GM12878 (cell line): ENCODE results near the gene FAM120B. TPM values are rescaled to one million over a fixed set of nuclear protein-coding genes. Genes with fewer than 3 reads are reported as not detected.

Experiments used
- ATAC-seq: fragments of 200-7000 bp; cut with Tn5 transposase; 3 replicates; pipeline ENCODE4 v1.9.1; 2020; ENCODE audit warnings: mild to moderate bottlenecking, moderate library complexity
- BruUV-seq: library from RNA; stranded (reverse); fragments of 400-500 nt; replicated peaks from 2 replicates; lab custom pipeline; 2021; lab: Mats Ljungman, UMichigan
- CTCF ChIA-PET: fragments of 300-600 bp; sonication (Branson Sonifier 250); formaldehyde crosslinking; extraction: SDS; loops from one replicate; lab custom pipeline; 2021; ENCODE audit warnings: inconsistent platforms; lab: Yijun Ruan, JAX
- POLR2A ChIA-PET: fragments of 350-600 bp; formaldehyde crosslinking; extraction: SDS; loops from one replicate; lab custom pipeline; 2021; ENCODE audit warnings: inconsistent platforms; lab: Charles Lee
- RAD21 ChIA-PET: fragments of 300-600 bp; sonication (Branson Sonifier 250); formaldehyde crosslinking; loops from one replicate; lab custom pipeline; 2023; ENCODE audit warnings: antibody characterized with exemption; ENCODE audit not compliant: unreplicated experiment; lab: Charles Lee
- SMC1A ChIA-PET: fragments of 300-600 bp; sonication (Branson Sonifier 250); formaldehyde crosslinking; loops from one replicate; lab custom pipeline; 2023; ENCODE audit not compliant: unreplicated experiment, uncharacterized antibody; lab: Charles Lee
- DNase-seq: peaks from one replicate; pipeline ENCODE4 v3.0.0-alpha.2; 2011; ENCODE audit warnings: low read depth, low spot score
- FAIRE-seq: peaks from 3 replicates; lab custom pipeline; 2011; peaks lifted over from hg19 to GRCh38; lab: Jason Lieb, UNC
- H2AFZ ChIP-seq: 2 replicates; pipeline ENCODE4 v1.6.0; 2011; ENCODE audit warnings: low read depth, low read length, control low read depth; ENCODE audit not compliant: control insufficient read depth
- H3K27ac ChIP-seq: 2 replicates; pipeline ENCODE4 v1.5.1; 2011; ENCODE audit warnings: control low read depth; ENCODE audit not compliant: control insufficient read depth, insufficient read depth
- H3K27me3 ChIP-seq, 2 experiments: replicated peaks in 1 of 2; 2 replicates each; pipeline versions ENCODE4 v1.6.0 to v1.6.1; 2011; ENCODE audit warnings: low read length in 1 of 2; ENCODE audit not compliant: control insufficient read depth in 2 of 2, insufficient read depth in 2 of 2
- H3K36me3 ChIP-seq, 2 experiments: 2 replicates each; pipeline ENCODE4 v1.5.1; 2011; ENCODE audit warnings: low read length in 1 of 2; ENCODE audit not compliant: control insufficient read depth in 2 of 2, insufficient read depth in 2 of 2
- H3K4me1 ChIP-seq: 2 replicates; pipeline ENCODE4 v1.6.1; 2011; ENCODE audit warnings: mild to moderate bottlenecking, low read length, moderate library complexity, mixed read lengths; ENCODE audit not compliant: control insufficient read depth, insufficient read depth
- H3K4me2 ChIP-seq: 2 replicates; pipeline ENCODE4 v1.6.0; 2011; ENCODE audit warnings: control low read depth; ENCODE audit not compliant: control insufficient read depth, insufficient read depth
- H3K4me3 ChIP-seq: fragments of 200-600 bp; sonication (generic); 2 replicates; pipeline ENCODE4 v1.5.1; 2016
- H3K79me2 ChIP-seq: 2 replicates; pipeline ENCODE4 v1.6.0; 2011; ENCODE audit warnings: low read length; ENCODE audit not compliant: control insufficient read depth, insufficient read depth
- H3K9ac ChIP-seq: 2 replicates; pipeline ENCODE4 v1.8.0; 2011; ENCODE audit warnings: low read length, control low read depth, mixed read lengths; ENCODE audit not compliant: control insufficient read depth, insufficient read depth
- H3K9me3 ChIP-seq: replicated peaks from 3 replicates; pipeline ENCODE4 v1.5.1; 2011; ENCODE audit warnings: mild to moderate bottlenecking, low read length; ENCODE audit not compliant: control insufficient read depth, insufficient read depth
- H4K20me1 ChIP-seq: 2 replicates; pipeline ENCODE4 v1.6.0; 2011; ENCODE audit not compliant: control insufficient read depth, insufficient read depth
- ATF3 ChIP-seq: IDR thresholded peaks from 2 replicates; pipeline ENCODE4 v1.6.1; 2011; ENCODE audit warnings: low read depth, mild to moderate bottlenecking, low read length, moderate library complexity, borderline replicate concordance; ENCODE audit errors: extremely low read depth
- BRCA1 ChIP-seq: IDR thresholded peaks from 2 replicates; pipeline ENCODE4 v1.6.1; 2011; ENCODE audit warnings: low read depth, low read length, improper control_type of control experiment
- CREM ChIP-seq: IDR thresholded peaks from 2 replicates; pipeline ENCODE4 v1.6.1; 2014; ENCODE audit warnings: antibody characterized with exemption, low read depth
- EED ChIP-seq: sonication (generic); IDR thresholded peaks from 2 replicates; pipeline ENCODE4 v1.6.1; 2016; ENCODE audit warnings: antibody characterized with exemption, low read depth
- HCFC1 ChIP-seq: fragments of 150-350 bp; IDR thresholded peaks from 2 replicates; pipeline ENCODE4 v1.6.1; 2014; ENCODE audit warnings: low read length
- NBN ChIP-seq: fragments of 450-650 bp; IDR thresholded peaks from 2 replicates; pipeline ENCODE4 v1.6.1; 2016
- PBX3 ChIP-seq: IDR thresholded peaks from 2 replicates; pipeline ENCODE4 v1.6.1; 2011; ENCODE audit warnings: mild to moderate bottlenecking, low read depth, low read length, moderate library complexity; ENCODE audit not compliant: insufficient replicate concordance
- PKNOX1 ChIP-seq: fragments of 450-650 bp; IDR thresholded peaks from 2 replicates; pipeline ENCODE4 v1.6.1; 2016; ENCODE audit warnings: mild to moderate bottlenecking
- SIN3A ChIP-seq: IDR thresholded peaks from 2 replicates; pipeline ENCODE4 v1.6.1; 2012; ENCODE audit warnings: low read depth, low read length, improper control_type of control experiment
- TBL1XR1 ChIP-seq: IDR thresholded peaks from 2 replicates; pipeline ENCODE4 v1.6.1; 2012; ENCODE audit warnings: low read depth, low read length, improper control_type of control experiment
- ZNF24 ChIP-seq: fragments of 450-650 bp; IDR thresholded peaks from 2 replicates; pipeline ENCODE4 v1.6.1; 2017; ENCODE audit warnings: antibody characterized with exemption, mild to moderate bottlenecking
- ZNF274 ChIP-seq: IDR thresholded peaks from one replicate; pipeline ENCODE4 v1.8.0; 2011; ENCODE audit not compliant: insufficient read length, insufficient read depth
- ZNF592 ChIP-seq: fragments of 450-650 bp; IDR thresholded peaks from 2 replicates; pipeline ENCODE4 v1.6.1; 2017; ENCODE audit warnings: mild to moderate bottlenecking, moderate library complexity
- ZZZ3 ChIP-seq: IDR thresholded peaks from 2 replicates; pipeline ENCODE4 v1.6.1; 2011; ENCODE audit warnings: low read depth; ENCODE audit not compliant: control insufficient read depth, insufficient read length
- WGBS: methylation state at CpG from one replicate; pipeline ENCODE4 v1.1.6; 2016; ENCODE audit warnings: low lambda C conversion rate; ENCODE audit not compliant: insufficient replicate concordance, insufficient coverage; ENCODE audit errors: missing lambda C conversion rate; 5-methylcytosine and 5-hydroxymethylcytosine counted together
- in situ Hi-C: fragments of 300-500 bp; cut with MboI; formaldehyde crosslinking; loops from 9 replicates; pipeline ENCODE4 v1.14.3; 2018; ENCODE audit warnings: mixed read lengths
- intact Hi-C: fragments of 100-400 bp; cut with micrococcal nuclease; formaldehyde crosslinking; loops from one replicate; pipeline ENCODE4 v1.14.2; 2022; ENCODE audit not compliant: unreplicated experiment
- polyA plus RNA-seq, 11 experiments: library from polyadenylated mRNA; depleted of rRNA in 4 of 11; unstranded in 6 of 11; stranded (reverse) in 5 of 11; fragments of >200 nt; fragmentation: Nextera tagmentation in 4 of 11; fragmentation: Illumina TruSeq in 1 of 11; extraction: Ambion mirVana in 4 of 11; extraction: Trizol in 1 of 11; gene quantifications; 1 replicate in 1 of 11; 2 replicates in 10 of 11; pipeline versions ENCODE4 v1.2.1 to v1.2.3, GENCODE V29; 2011 to 2016; ENCODE audit warnings: inconsistent platforms in 2 of 11, missing spikeins in 2 of 11, low read depth in 1 of 11
- total RNA-seq, 4 experiments: library from RNA; depleted of rRNA in 3 of 4; stranded (reverse); fragments of >200 nt in 3 of 4; fragmentation: Illumina TruSeq in 1 of 4; extraction: Trizol in 1 of 4; gene quantifications; 2 replicates each; pipeline versions ENCODE4 v1.2.1 to v1.2.3, GENCODE V29; 2013 to 2021

The FAM120B gene
- total and polyA plus RNA-seq, 10 of the 15 experiments (the other 5 are each of a cell fraction or from before 2014, with no cell fraction given), result 3.3 to 21.6 (median 15.3) TPM

- in situ Hi-C loops (no loop called here), intact Hi-C loops (no loop called here)
- no peak overlapping the region for H3K9ac ChIP-seq
- H3K79me2 ChIP-seq, result no peaks in the 10 kb centered on the region
- no peak for FAIRE-seq
- ChIA-PET CTCF (no interaction called here), RAD21 (no interaction called here), SMC1A (no interaction called here), POLR2A (no interaction called here)
- 42% methylated on average over 6 of the region's 6 CpGs for WGBS
- no peaks in the 10 kb centered on the region for H4K20me1 ChIP-seq
- H2AFZ ChIP-seq, result no peak overlapping the region
- no peaks in the 10 kb centered on the region; a peak in 1 of 4 replicates for H3K27me3 ChIP-seq
- H3K9me3 ChIP-seq, result no peaks in the 10 kb centered on the region
- H3K4me1 ChIP-seq, result no peaks in the 10 kb centered on the region
- TF ChIP-seq ZNF592 (no peak), EED (no peak), PKNOX1 (no peak), PBX3 (no peak), ZNF274 (no peak), ATF3 (no peak), ZNF24 (no peak), ZZZ3 (no peak), CREM (no peak), TBL1XR1 (no peak), SIN3A (no peak), BRCA1 (no peak), NBN (no peak), HCFC1 (no peak)
- ATAC-seq, result no peak
- H3K27ac ChIP-seq, result no peak overlapping the region
- BruUV-seq, result no TSS peak
- no peak for DNase-seq
- no peaks in the 10 kb centered on the region for H3K36me3 ChIP-seq
- no peak overlapping the region for H3K4me2 ChIP-seq
- no peak overlapping the region for H3K4me3 ChIP-seq
These were observed 48.2 kb upstream of the FAM120B start for GRCh38 chr6:170258407-170258806.
